OCI-LY3 (cell line): Measurements from ENCODE around the gene FMNL3.

ENCODE experiments used
- H2AFZ ChIP-seq: fragments of 200-600, 300-600 bp; shearing (Covaris generic); 2 replicates; pipeline ENCODE4 v1.6.0; 2014; ENCODE audit warnings: antibody characterized with exemption, low read depth, low read length
- H3K27ac ChIP-seq: fragments of 200-600, 300-600 bp; sonication (generic); 2 replicates; pipeline ENCODE4 v1.5.1; 2014; ENCODE audit warnings: mild to moderate bottlenecking, low read length, moderate library complexity, mixed read lengths
- H3K27me3 ChIP-seq: fragments of 200-600, 300-600 bp; sonication (generic); 2 replicates; pipeline ENCODE4 v1.6.1; 2014; ENCODE audit warnings: low read depth, low read length, mixed read lengths
- H3K36me3 ChIP-seq: fragments of 200-600, 300-600 bp; sonication (generic); replicated peaks from 2 replicates; pipeline ENCODE3; 2014; ENCODE audit warnings: low read depth, low read length, mixed read lengths
- H3K4me1 ChIP-seq: fragments of 300-600, 200-600 bp; sonication (generic); 2 replicates; pipeline ENCODE4 v1.6.1; 2014; ENCODE audit warnings: low read length, mixed read lengths
- H3K4me2 ChIP-seq: fragments of 200-600, 300-600 bp; sonication (generic); 2 replicates; pipeline ENCODE4 v1.6.1; 2014; ENCODE audit warnings: low read length, mixed read lengths
- H3K4me3 ChIP-seq: fragments of 300-600, 200-600 bp; sonication (generic); 2 replicates; pipeline ENCODE4 v1.5.1; 2014; ENCODE audit warnings: antibody characterized with exemption, mild to moderate bottlenecking, low read length, moderate library complexity
- H3K79me2 ChIP-seq: fragments of 300-600, 200-600 bp; shearing (Covaris generic); 2 replicates; pipeline ENCODE4 v1.6.1; 2014; ENCODE audit warnings: mild to moderate bottlenecking, low read length, mixed read lengths
- H3K9ac ChIP-seq: fragments of 300-600, 200-600 bp; shearing (Covaris generic); 2 replicates; pipeline ENCODE4 v1.6.0; 2014; ENCODE audit warnings: mild to moderate bottlenecking, low read length, moderate library complexity
- H3K9me3 ChIP-seq: fragments of 200-600, 300-600 bp; shearing (Covaris generic); 2 replicates; pipeline ENCODE4 v1.6.1; 2014; ENCODE audit warnings: low read length, mixed read lengths; ENCODE audit not compliant: insufficient read depth
- H4K20me1 ChIP-seq: fragments of 200-600, 300-600 bp; sonication (generic); 2 replicates; pipeline ENCODE4 v1.6.1; 2016; ENCODE audit warnings: low read length, mixed read lengths; ENCODE audit not compliant: insufficient read depth
- EZH2phosphoT487 ChIP-seq: fragments of 200-600 bp; shearing (Covaris generic); IDR thresholded peaks from 2 replicates; pipeline ENCODE4 v1.6.1; 2018; ENCODE audit warnings: antibody characterized with exemption, mixed run types, low read depth
- TF ChIP-seq, protein P1 (sequence below): fragments of 200-600, 300-600 bp; sonication (generic); IDR thresholded peaks from 2 replicates; pipeline ENCODE4 v1.5.1; 2014; ENCODE audit warnings: antibody characterized with exemption, low read length, low read depth

The FMNL3 gene

DNA sequence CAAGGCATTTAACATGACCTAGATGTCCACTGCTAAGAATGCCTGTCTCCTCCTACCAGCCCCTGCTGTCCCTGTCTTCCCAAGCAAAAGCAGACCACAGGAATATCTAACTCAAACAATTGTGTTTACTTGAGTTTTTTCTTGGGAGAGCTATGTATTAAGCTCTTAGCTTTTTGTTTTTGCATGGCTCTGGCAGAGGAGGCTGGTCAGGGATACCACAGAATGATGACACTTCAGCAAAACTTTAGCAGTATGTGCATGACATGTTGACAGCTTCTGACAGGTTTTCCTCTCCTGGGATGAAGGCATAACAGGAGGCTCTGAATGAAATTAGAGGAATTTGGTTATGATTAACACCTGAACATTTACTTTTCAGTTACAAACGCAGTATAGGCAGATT, 41.1 kb upstream of the FMNL3 start:
- H3K4me1 ChIP-seq: peaks cover 56% of the 10 kb centered on the region

DNA sequence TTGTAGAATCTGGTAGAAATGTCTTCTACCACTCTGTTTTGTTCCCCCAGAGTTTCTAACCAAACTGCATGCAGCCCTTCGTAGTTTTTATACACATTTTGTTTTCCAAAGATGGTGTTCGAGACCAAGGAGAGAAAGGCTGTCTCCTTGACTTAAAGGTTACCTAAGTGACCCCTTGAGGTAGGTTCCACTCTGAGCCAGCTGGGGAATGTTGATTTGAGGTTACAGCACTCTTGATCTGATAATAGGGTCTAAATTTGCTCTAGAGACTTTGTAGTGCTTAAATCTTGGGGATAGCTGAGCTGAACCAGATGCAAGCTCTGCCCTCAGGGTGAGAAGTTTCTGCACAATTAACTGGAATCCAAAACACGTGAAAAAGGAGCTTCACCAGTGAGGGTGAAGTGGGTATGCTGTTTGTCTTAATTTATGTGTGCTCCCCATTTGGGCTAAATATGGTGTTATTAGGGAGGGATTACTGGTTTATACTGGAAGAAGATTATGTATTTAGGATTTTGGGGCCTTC, 37.2 kb upstream of the FMNL3 start:
- H3K27ac ChIP-seq: no peak overlapping the region
- H3K27me3 ChIP-seq: no peaks in the 10 kb centered on the region
- H4K20me1 ChIP-seq: peaks cover 75% of the 10 kb centered on the region
- H3K9me3 ChIP-seq: no peaks in the 10 kb centered on the region
- H3K36me3 ChIP-seq: peaks cover 25% of the 10 kb centered on the region
- H3K4me3 ChIP-seq: no peak overlapping the region
- peaks cover 30% of the 10 kb centered on the region for H3K4me1 ChIP-seq
- H2AFZ ChIP-seq: no peak overlapping the region
- H3K79me2 ChIP-seq: peaks cover 80% of the 10 kb centered on the region
- H3K4me2 ChIP-seq: no peak overlapping the region
- no peak overlapping the region for H3K9ac ChIP-seq
- TF ChIP-seq EZH2phosphoT487: no peak
- TF ChIP-seq, protein P1, sequence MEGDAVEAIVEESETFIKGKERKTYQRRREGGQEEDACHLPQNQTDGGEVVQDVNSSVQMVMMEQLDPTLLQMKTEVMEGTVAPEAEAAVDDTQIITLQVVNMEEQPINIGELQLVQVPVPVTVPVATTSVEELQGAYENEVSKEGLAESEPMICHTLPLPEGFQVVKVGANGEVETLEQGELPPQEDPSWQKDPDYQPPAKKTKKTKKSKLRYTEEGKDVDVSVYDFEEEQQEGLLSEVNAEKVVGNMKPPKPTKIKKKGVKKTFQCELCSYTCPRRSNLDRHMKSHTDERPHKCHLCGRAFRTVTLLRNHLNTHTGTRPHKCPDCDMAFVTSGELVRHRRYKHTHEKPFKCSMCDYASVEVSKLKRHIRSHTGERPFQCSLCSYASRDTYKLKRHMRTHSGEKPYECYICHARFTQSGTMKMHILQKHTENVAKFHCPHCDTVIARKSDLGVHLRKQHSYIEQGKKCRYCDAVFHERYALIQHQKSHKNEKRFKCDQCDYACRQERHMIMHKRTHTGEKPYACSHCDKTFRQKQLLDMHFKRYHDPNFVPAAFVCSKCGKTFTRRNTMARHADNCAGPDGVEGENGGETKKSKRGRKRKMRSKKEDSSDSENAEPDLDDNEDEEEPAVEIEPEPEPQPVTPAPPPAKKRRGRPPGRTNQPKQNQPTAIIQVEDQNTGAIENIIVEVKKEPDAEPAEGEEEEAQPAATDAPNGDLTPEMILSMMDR: no peak

More for the DNA sequence above, 41.1 kb upstream of the FMNL3 start:
- Histone ChIP-seq H3K4me3 (no peak overlapping the region), H3K36me3 (peaks cover 31% of the 10 kb centered on the region), H3K9ac (no peak overlapping the region), H3K27ac (no peak overlapping the region), H3K79me2 (peaks cover 100% of the 10 kb centered on the region), H2AFZ (no peak overlapping the region), H3K9me3 (no peaks in the 10 kb centered on the region), H4K20me1 (peaks cover 97% of the 10 kb centered on the region), H3K4me2 (peak overlapping the region; percentile 48; the same call in 1 of the 2 replicates), H3K27me3 (no peaks in the 10 kb centered on the region)
- TF ChIP-seq EZH2phosphoT487: no peak
- TF ChIP-seq, protein P1: no peak

DNA sequence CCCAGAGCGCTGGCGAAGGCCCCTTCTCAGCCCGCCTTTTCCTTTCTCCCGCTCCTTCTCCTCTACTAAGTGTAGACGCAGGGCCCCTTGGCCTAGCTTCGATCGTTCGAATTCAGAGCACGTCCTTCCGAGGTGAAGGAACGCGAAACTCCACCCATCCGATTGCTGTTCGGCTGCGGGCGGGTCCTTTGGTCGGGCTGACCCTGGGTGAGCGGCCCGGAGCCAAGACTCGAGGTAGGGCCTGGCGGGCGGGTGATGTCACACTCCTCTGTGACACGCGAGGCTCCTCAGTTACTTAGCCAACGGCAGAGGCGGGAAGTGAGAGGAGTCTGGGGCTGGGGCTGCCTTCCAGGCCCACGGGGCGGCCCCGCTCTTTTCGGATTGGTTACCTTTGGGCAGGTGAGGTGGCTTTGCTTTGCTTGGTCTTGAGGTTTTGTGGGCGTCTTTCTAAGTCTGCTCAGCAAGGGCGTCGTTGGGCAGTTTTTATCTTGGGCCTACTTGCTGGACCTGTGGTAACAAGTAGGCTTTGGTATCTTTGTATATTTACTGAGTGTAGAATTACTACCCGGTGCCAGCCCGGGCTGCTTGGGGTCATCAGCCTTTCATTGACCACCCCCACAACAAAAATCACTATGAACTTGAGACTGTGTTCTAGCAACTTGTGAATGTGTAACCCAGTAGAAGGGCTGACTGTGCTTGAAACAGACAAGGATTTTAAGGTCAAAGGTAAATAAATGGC, 34.8 kb upstream of the FMNL3 start:
- Histone ChIP-seq H3K9ac (peak overlapping the region; percentile 90), H3K27me3 (no peaks in the 10 kb centered on the region), H3K27ac (peak overlapping the region; percentile 87), H3K79me2 (peaks cover 56% of the 10 kb centered on the region), H2AFZ (no peak overlapping the region; the same call in 1 of the 2 replicates), H4K20me1 (peaks cover 52% of the 10 kb centered on the region), H3K36me3 (peaks cover 18% of the 10 kb centered on the region), H3K4me3 (peak overlapping the region; percentile 90), H3K9me3 (no peaks in the 10 kb centered on the region), H3K4me1 (peaks cover 16% of the 10 kb centered on the region), H3K4me2 (peak overlapping the region; percentile 89)
- TF ChIP-seq, protein P1: no peak
- no peak for TF ChIP-seq EZH2phosphoT487
